CD4-positive, alpha-beta T cell treated with Interleukin-17A for 1 hour (primary cell): ENCODE results near the gene GJB4.
"Not testable (repeated sequence)": the region's sequence is repeated elsewhere in the genome, so short reads cannot be mapped to it uniquely, and the experiment has no call there.

Experiments used
- DNase-seq: peaks from one replicate; pipeline ENCODE4 v3.0.0-alpha.2; 2020

GJB4 gene

DNA sequence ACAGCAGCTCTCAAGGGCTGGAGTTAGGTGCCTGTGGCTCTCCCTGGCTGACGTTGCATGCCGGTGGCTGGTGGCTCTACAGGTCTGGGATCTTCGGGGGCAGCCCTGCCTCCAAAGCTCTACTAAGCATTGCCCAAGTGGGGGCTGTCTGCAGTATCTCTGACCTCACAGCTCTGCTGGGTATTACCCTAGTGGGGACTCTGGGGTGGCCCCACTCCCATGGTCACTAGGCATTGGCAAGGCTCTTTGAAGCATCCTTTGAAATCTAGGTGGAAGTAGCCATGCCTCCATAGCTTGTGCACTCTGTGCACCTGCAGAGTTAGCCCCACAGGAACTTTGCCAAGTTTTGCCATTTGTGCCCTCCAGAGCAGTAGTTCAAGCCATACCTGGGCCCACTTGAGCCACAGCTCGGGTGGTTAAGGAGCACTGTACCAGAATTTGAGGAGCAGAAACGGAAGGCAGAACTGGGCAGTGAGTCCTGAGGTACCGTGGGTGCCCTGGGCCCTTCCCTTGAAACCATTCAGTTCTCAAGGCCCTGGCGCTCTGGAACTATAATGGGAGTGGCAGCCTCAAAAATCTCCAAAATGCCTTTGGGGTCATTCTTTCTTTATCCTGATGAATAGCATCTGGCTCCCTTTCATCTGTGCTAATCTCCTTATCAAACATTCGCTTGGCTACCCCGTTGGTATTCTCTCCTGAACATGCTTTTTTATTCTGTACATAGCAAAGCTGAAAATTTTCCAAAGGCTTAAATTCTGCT, 48.7 kb downstream of the GJB4 start:
- no peak for DNase-seq

DNA sequence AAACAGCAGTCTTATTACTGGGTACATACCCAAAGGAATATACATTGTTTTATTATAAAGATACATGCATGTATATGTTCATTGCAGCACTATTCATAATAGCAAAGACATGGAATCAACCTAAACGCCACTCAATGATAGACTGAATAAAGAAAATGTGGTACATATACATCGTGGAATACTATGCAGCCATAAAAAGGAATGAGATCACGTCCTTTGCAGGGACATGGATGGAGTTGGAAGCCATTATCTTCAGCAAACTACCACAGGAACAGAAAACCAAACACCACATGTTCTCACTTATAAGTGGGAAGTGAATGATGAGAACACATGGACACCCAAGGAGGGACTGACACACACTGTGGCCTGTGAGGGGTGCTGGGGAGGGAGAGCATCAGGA, 51.2 kb downstream of the GJB4 start:
- not testable (repeated sequence) for DNase-seq
